ENCODE results near the gene CHODL.

DNA sequence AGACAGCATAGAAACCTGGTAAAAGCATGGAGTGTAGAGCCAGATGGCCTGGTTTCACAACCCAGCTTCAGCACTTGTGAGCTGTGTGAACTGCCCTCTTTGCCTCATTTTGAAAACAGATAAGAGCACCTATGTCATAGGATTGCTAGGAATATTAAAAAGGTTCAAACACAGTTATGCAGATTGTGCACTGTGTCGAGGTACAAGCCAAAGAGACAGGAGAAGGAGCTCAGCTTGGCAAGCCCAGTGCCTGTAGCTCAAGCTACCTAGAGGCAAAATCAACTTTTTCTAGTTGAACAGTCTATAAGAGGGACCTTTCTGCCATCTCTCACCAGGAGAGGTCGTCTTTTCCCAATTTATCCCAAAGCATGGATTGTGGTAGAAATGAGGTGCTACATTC lies 5.0 kb downstream of the CHODL start:
- TF ChIP-seq CTCF (IDR thresholded peaks at IDR 0.05) (no peak), POLR2AphosphoS5 (IDR thresholded peaks at IDR 0.05) (no peak), POLR2A (IDR thresholded peaks at IDR 0.05) (no peak)
